GM12864 (cell line): ENCODE results near the gene NPM1.
"Not testable (repeated sequence)": the region's sequence is repeated elsewhere in the genome, so short reads cannot be mapped to it uniquely, and the experiment has no call there.

Experiments used
- DNase-seq: peaks from one replicate; pipeline ENCODE4 v3.0.0-alpha.2; 2011; ENCODE audit warnings: low read depth
- H3K4me3 ChIP-seq: 2 replicates; pipeline ENCODE4 v1.5.1; 2011; ENCODE audit warnings: mild to moderate bottlenecking, low read depth, low read length, control low read depth
- TF ChIP-seq, protein P1 (sequence below): IDR thresholded peaks from 2 replicates; pipeline ENCODE4 v1.5.1; 2011; ENCODE audit warnings: low read depth, mild to moderate bottlenecking, moderate library complexity, low read length, control low read depth, inconsistent platforms; ENCODE audit errors: missing control alignments

Gene NPM1

DNA sequence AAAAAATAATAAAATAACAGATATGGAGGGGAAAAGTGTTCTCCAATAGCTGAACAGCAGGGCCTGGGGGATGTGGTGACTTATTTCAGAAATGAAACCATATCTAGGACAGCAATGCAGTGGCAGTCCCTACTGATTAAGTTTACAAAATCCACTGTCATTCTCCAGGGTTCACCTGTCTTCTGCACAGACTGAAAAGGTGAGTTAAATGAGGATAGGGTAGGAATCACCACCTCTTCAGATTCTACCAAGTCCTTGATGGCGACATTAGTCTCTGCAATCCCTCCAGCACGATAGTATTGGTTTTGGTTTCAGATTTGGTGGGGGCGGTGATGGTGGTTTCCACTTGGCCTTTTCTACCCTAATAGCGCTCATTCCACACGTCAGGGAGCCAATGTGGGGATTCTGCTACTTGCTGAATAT is 32.3 kb upstream of the NPM1 start:
- peak; percentile 37 for DNase-seq
- H3K4me3 ChIP-seq: no peak overlapping the region
- TF ChIP-seq, protein P1, sequence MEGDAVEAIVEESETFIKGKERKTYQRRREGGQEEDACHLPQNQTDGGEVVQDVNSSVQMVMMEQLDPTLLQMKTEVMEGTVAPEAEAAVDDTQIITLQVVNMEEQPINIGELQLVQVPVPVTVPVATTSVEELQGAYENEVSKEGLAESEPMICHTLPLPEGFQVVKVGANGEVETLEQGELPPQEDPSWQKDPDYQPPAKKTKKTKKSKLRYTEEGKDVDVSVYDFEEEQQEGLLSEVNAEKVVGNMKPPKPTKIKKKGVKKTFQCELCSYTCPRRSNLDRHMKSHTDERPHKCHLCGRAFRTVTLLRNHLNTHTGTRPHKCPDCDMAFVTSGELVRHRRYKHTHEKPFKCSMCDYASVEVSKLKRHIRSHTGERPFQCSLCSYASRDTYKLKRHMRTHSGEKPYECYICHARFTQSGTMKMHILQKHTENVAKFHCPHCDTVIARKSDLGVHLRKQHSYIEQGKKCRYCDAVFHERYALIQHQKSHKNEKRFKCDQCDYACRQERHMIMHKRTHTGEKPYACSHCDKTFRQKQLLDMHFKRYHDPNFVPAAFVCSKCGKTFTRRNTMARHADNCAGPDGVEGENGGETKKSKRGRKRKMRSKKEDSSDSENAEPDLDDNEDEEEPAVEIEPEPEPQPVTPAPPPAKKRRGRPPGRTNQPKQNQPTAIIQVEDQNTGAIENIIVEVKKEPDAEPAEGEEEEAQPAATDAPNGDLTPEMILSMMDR: no peak

DNA sequence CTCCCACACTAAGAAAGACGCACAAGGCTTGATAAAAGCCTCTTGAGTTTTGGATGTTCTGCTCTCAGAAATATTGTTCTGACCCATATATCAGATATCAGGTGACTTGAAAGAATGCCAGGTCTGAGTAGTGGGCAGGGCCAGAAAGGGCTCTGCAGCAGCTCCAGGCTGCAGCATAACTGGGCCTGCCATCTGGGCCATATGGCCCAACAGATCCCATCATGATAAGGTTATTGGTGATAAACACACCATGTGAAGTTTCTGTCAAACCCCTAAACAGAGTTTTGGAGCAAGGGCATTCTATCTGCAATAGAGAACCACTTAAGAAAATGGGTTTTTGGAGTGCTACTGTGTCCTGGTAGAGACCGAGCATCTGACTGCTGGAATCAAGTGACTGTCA is 29.8 kb upstream of the NPM1 start:
- no peak overlapping the region for H3K4me3 ChIP-seq
- TF ChIP-seq, protein P1: no peak
- DNase-seq: no peak

DNA sequence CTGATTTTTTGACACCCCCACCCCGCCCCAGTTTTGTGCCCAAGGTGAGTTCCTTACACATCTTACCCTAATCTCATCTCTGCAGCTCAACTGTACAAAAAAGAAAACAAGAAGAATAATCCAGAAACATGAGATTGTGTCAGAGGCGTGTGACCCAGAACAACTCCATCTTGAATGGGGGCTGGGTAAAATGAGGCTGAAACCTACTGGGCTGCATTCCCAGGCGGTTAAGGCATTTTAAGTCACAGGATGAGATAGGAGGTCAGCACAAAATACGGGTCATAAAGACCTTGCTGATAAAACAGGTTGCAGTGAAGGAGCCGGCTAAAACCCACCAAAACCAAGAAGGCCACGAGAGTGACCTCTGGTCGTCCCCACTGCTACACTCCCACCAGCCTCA is 26.5 kb upstream of the NPM1 start:
- not testable (repeated sequence) for DNase-seq, H3K4me3 ChIP-seq

DNA sequence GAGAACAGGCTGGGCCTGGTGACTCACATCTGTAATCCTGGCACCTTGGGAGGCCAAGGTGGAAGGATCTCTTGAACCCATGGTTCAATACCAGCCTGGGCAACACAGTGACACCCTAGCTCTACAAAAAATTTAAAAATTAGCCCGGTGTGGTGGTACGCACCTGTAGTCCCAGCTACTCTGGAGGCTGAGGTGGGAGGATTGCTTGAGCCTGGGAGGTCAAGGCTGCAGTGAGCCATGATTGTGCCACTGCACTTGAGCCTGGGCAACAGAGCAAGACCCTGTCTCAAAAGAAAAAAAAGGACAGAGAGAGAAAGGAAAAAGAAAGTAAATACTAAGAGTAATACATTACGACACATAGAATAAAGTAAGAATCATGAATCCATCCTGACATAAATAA is 24.4 kb upstream of the NPM1 start:
- not testable (repeated sequence) for H3K4me3 ChIP-seq, DNase-seq

DNA sequence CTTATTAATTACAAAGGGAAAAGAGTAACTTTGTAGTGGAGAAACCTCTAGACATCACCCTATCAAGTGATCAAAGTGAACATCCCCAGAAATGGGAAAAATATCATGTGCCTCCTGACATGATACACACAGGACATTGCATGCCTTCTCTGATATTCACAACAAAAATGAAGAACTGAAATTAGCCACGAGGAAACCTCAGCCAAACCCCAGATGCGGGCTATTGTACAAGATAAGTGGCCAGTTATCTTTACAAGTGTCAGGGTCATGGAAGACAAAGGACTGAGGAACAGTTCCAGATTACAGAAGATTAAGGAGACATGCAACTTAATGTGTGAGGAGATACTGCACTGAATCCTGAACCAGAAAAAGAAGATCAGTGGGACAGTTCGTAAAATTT is 23.8 kb upstream of the NPM1 start:
- TF ChIP-seq, protein P1: no peak
- DNase-seq: no peak
- H3K4me3 ChIP-seq: no peak overlapping the region

DNA sequence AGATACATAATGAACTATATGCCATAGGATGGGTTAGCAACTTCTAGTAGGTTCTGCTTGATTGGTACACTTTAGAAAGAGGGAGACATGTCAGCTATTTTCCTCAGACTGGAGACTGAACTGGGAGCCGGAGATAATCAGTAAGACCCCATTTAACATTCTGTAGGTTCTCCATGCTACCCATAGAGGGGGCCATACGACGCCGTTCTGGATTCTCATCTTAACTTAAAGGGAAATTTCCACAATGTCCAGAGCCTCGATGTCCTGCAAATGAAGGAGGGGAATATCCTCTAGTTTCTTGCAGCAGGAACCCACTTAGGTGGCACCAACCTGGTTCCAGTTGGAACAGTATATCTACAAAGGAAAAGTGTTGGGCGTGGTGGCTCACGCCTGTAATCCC is 22.3 kb upstream of the NPM1 start:
- no peak overlapping the region for H3K4me3 ChIP-seq
- DNase-seq: no peak
- TF ChIP-seq, protein P1: peak; percentile 53

DNA sequence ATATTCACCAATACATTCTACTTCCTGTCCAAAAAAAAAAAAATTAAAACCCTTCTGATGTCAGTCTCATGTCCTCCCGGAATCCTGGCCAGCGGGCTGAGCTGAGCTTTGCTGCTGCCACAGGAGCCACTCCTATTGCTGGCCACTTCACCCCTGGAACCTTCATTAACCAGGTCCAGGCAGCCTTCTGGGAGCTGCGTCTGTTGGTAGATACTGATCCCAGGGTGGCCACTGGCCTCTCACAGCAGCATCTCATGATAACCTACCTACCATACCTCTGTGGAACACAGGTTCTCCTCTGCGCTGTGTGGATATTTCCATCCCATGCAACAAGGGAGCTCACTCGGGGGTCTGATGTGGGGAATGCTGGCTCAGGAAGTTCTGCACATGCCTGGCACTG is 21.0 kb upstream of the NPM1 start:
- TF ChIP-seq, protein P1: no peak
- H3K4me3 ChIP-seq: no peak overlapping the region
- DNase-seq: no peak

DNA sequence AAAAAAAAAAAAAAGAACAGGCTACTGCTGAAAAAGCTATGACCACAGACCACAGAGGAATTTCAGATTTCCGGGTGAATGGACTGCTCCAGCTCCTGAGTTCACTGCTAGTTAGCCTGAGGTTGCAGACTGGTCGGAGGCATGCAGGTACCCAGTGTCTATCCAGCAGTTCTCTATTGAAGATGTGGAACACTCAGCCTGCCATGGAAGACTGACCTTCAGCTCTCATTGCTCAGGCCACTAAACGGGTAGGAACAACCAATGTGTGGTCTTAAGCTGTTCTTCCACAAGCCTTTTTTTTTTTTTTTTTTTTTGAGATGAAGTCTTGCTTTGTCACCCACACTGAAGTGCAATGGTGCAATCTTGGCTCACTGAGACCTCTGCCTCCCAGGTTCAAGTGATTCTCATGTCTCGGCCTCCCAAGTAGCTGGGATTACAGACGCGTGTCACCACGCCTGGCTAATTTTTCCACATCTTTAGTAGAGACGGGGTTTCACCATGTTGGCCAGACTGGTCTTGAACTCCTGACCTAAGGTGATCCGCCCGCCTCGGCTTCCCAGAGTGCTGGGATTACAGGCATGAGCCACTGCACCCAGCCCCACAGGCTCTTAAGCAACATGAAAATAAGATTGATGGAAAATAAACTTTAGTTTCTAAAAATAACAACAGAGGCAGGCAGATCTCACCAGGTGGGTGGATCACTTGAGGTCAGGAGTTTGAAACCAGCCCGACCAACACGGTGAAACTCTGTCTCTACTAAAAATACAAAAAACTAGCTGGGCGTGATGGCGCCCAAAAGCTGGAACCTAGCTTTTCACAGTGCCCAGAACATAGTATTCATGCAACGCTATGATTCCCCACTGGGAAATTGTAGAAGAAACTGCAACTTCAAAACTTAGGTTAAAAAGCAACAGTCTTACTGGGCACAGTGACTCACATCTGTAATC is 20.0 kb upstream of the NPM1 start:
- no peak for DNase-seq
- no peak overlapping the region for H3K4me3 ChIP-seq
- TF ChIP-seq, protein P1: no peak
